HG03108 (cell line): ENCODE measurements around the gene BTD.

ENCODE experiments used
- ATAC-seq: cut with Tn5 transposase; IDR thresholded peaks from one replicate; pipeline ENCODE4 v1.9.1; 2021; ENCODE audit warnings: moderate library complexity; ENCODE audit not compliant: unreplicated experiment

BTD gene

DNA sequence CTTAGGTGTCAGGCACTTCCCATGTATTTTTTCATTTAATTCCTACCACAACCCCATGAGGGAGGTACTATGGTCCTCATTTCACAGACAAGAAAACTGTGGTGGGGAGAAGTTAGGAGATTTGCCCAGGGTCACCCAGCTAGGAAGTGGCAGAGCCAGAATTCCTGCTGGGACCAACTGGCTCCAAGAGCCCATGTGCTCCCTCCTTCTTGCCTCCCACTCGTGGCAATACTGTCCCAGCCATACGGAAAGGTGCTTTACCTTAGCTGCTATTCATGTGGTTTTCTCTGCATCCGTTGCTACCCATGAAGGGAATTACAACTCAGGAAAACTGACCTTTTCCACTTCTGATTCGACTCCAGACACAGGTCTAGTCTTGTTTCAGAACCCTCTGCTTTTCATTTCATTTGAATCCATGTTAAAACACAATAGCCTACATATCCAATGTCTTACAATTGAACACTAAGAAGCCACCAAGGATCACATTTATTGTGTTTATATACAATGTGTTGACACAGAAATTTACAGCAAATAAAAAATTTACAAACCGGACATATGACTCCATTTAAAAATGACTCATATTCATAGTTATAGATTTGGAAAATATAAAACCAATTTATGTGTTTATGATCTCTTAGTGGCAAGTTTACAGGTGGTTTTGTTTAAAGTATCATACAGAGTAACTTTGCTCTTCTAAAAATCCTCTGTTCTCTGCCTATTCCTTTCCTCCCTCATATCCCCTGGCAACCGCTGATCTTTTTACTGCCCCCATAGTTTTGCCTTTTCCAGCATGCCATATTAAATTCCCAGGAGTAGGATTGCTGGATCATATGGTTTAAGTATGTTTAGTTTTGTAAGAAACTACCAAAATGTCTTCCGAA, 58.8 kb downstream of the BTD start:
- no peak for ATAC-seq

DNA sequence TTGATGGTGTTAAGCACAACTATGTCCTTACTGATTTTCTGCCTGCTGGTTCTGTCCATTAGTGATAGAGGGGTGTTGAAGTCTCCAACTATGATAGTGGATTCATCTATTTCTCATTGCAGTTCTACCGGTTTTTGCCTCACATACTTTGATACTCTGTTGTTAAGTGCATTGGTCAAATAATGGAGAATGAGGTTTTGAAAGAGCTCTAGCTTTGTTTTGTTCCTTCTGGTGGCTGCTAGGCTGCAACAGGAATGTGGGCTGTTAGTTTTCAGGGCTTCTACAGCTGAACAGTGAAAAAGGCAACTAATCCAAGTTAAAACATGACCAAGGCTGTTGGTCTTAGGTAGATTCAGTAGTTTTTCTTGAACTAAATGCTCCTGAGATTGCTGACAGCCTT, 62.6 kb downstream of the BTD start:
- ATAC-seq: no peak

DNA sequence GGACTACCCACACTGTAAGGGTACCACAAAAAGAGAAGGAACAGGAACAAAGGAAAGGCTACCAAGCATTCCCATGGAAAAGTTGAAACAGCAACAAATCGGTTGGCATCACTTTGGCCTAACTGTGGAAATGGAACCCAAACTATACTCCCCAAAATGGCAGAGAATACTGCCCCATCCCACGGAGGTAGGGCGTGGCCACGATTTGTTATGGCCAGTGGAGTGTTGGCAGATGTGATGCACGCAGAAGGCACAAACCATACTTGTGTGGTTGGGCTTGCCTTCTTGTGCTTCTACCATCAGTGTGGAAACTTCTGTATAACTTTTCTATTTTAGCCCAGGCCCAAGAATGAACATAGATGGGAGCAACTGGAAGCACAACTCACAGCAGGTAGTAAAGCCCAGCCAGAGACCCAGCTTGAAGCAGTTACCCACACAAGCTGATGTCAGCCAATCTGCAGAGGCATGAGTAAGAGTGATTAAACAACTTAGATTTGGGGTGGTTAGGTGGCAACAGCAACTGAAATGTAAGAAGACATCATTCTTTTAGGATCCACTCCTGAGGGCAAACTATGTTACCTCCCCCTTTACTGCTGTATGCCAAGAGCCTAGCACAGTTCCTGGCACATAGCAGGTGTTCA, 64.1 kb downstream of the BTD start:
- no peak for ATAC-seq

DNA sequence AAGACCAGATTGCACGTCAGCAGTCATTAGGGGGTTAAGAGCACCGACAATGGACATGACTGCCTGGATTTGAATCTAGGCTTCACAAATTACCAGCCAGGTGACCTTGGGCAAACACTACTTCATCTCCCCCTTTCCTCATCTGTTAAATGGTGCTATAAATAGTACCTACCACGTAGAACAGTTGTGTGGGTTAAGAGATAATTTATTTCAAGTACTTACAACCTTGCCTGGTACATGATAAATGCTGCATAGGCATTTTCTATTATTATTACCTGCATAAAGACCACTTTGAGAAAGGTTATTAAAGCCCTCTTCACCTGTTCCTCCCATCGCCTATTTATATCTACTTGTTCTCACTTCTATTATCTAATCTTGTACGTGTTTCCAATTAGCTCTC, 64.7 kb downstream of the BTD start:
- ATAC-seq: no peak

DNA sequence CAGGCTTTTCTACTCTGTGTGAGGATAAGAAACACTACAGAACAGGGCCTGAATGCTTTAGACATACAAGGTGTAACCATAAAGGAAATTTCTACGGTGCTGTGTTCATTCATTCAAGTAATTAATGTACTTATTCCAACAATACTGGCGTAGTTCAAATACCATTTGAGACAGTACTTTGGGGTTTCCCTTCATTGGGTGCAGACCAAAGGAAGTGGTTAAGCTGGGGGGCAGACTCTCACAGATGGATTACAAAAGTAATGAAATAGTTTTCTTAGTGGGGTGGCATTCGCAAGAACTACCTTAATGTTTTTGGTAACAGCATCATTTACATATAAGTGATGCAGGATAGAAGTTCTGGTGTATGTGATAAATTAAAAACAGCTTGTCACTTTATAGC, 65.9 kb downstream of the BTD start:
- ATAC-seq: no peak

DNA sequence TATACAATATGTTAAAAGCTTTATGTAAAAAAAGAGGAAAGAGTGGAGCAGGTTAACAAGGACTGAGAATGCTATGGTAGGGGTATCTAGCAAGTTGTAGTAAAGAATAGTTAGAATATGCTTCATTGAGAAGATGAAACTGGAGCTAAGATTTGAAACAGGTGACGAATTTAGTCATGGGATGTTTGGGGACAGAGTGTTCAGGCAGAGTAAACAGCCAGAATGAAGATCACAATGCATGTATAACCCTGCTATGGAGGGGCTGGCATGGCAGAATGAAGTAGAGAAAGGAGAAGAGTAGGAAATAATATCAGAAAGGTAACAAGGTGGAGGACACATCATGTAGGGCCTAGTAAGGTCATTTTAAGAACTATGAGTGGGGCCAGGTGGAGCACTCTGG, 72.0 kb downstream of the BTD start:
- no peak for ATAC-seq

DNA sequence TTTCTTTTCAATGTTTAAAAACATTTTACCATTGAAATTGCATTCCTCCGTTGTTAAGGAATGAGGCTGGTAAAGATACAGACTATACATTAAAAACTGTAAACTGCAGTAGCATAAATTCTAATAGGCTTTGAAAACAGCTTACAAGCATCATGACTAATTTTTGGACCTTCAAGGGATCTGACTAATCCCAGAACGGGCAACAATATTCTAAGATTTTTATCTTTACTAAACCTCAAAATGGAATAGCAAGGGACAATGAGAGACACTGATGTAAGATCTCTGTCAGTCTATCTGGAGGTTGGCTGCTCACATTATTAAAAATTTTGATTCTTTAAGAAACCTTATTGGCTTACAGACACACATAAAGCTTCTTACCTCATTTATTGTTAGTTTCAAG, 74.7 kb downstream of the BTD start:
- ATAC-seq: no peak

DNA sequence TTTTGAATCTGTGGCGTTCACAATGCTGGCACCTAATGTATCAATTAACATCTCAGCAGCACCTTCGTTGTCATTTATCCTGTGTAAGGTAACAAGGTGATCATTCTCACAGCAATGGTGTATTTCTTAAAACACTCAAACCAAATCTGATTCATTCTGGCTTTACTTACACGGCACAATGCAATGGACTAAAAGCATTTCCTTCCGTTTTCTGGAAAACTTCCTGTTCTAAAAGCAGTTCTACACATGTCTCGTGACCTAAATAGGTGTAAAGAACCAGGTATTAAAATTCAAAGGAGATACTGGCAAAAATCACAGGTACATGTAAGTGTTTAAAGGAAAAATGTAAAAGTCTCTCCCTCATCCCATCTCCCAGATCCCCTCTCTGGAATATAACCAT, 77.8 kb downstream of the BTD start:
- ATAC-seq: no peak

DNA sequence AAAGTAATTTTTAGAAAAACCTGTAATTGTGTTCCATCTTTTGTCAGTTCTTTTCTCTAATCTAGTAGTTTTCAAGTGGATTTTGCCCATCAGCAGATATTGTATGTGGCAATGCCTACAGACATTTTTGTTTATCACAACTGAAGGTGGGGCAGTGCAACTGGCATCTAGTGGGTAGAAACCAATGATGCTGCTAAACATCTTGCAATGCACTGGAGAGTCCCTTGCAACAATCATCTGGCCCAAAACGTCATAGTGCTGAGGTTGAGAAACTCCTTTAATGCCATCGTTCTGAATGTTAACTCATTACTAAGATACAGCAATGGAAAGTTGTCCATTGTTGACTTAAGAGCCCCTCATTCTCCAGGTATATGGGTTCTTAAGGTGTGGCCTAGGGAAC, 80.1 kb downstream of the BTD start:
- ATAC-seq: no peak

DNA sequence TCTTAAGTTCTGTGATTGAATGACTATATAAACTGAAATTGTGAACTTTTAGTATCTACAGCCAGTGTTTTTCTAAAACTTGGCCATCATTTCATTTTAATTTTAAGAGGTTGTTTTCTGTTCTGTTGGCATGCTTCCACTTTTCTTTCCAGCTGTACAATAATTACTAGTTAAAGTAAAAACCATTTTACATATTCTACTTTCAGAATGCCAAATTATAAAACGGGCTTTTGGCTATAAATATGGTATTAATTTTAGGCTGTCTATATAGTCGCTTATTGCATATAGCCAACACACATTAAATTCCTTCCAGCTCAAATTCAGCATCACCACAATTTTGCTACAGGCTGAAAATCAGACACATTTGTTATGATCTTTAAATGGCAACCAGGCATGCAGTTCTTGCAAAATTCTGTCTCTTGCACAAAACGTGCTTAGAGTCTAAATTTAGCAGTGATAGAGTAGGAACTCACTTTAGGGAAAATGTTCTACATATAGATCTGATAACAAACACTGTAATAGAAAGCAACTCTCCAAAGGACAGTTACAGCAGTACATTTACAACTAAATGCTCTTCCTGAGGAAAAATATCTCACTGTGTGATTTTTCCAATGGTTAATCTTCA, 81.1 kb downstream of the BTD start:
- ATAC-seq: no peak

DNA sequence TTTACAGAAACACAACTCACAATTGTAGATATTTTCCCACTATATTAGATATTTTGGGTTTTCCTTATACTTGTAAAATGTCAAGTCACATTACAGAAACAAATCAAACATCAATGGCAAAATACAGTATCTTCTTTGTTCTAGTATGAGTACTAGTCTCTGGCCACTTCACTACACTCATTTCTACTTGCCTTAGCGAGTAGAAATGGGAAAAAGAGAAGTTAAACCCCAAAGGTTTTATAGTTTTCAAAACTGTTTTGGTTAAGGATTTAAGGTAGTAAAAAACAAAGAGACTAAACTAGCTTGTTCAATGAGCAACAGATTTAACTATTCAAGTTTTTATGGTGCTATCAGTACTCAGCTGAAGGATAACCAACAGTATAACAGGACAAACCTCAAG, 81.7 kb downstream of the BTD start:
- ATAC-seq: no peak

DNA sequence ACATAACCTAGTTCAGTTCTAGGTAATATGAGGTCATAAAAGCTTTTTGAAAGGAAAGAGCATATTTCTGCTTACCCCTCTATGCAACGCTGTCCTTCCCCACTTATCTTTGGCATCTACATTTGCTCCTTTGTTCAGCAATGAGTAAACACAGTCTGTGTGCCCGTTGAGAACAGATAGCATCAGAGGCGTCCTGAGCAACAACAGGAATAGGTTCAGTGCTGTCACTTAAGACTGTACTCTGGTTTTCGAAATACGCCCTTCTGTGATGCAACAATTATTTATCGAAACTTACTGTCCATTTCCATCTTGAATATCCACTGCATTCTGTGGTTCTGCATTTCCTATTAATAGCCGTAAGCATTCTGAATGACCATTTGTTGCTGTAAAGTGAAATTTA, 84.4 kb downstream of the BTD start:
- no peak for ATAC-seq

DNA sequence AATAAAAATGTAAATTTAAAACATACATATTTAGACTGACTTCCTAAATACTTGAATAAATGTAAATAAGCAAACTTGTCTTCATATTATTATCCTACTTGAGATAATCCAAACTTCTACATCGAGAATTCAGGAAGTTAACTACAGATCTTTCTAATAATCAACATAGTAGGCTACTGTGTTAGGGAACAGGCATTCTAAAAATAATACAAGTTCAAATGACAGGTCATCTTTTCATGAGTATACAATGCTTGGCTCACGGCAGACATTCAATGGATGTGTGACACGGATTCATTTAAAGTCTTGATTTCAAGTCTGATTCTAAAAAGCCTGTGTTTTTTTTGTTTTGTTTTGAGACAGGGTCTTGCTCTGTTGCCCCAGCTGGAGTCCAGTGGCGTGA, 88.7 kb downstream of the BTD start:
- ATAC-seq: no peak

DNA sequence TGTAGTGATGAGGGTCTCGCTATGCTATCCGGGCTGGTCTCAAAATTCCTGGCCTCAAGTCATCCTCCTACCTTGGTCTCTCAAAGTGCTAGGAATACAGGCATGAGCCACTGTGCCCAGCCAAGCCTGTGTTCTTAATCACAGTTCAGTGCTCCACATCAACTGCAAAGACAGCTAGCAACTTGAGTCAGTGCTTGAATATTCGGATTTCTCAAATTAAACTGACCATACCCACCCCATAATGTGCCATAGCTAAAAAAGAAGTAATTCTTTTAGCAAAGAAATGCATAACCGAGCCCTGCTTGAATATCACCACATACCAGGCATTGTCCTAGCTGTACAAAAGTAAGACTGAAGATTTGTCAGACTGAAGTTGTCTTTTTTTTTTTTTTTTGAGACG, 89.2 kb downstream of the BTD start:
- no peak for ATAC-seq

DNA sequence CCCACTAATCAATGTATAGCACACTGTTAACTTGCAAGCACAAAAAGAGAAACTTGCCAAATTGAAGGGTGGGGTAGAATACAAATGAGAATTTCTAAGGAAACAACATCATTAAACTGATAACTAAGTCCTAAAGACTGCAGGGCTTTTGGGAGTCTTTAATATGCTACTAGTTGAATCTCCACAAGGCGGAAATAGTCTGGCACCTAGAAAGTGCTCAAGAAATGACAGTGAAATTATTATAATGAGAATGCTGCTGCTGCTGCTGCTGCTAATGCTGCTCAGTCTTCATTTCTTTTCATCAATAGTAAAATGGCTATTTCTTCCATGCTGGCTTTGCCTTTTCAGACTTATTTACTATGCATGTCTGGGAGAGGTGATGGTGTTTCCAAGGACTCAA, 91.8 kb downstream of the BTD start:
- no peak for ATAC-seq

DNA sequence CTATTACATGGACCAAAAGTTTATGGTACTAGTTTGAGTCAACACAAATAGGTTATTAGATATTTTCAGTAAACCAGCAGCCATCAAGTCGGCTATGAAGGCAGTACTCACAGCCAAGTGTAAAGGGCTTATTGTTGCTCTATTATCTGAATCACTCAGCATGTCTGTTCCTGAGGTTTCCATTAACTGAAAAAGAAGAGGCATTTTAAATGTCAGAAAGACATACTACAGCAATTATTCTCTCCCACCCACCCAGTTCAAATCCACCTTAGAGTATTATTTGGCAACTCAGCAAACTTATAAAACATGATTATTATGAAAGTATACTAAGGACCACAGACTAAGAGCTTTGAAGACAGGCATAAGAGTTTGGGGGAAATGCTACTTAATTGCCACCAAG, 93.1 kb downstream of the BTD start:
- no peak for ATAC-seq
